PC-9 (cell line): ENCODE data around the gene SLC12A4. TPM values are rescaled to one million over a fixed set of nuclear protein-coding genes. Genes with fewer than 3 reads are reported as not detected.
"Not testable (repeated sequence)": the region's sequence is repeated elsewhere in the genome, so short reads cannot be mapped to it uniquely, and the experiment has no call there.

Source experiments
- Bru-seq: library from RNA; stranded (reverse); fragments of 400-500 nt; gene quantifications from one replicate; lab custom pipeline; 2021; lab: Mats Ljungman, UMichigan
- BruChase-seq, 2 experiments: library from RNA; stranded (reverse); fragments of 400-500 nt; gene quantifications; one replicate each; lab custom pipeline; 2021; lab: Mats Ljungman, UMichigan
- BruUV-seq: library from RNA; stranded (reverse); fragments of 400-500 nt; replicated peaks from 2 replicates; lab custom pipeline; 2021; lab: Mats Ljungman, UMichigan
- CTCF ChIA-PET: fragments of 300-600 bp; sonication (Branson Sonifier 250); formaldehyde crosslinking; loops from one replicate; lab custom pipeline; 2022; ENCODE audit warnings: antibody characterized with exemption; lab: Charles Lee
- POLR2A ChIA-PET: fragments of 300-600 bp; sonication (Branson Sonifier 250); formaldehyde crosslinking; loops from one replicate; lab custom pipeline; 2022; ENCODE audit warnings: antibody characterized with exemption; ENCODE audit not compliant: unreplicated experiment; lab: Charles Lee
- DNase-seq, 2 experiments: peaks; one replicate each; pipeline versions ENCODE4 v3.0.0 to v3.0.0-alpha.2; 2015 to 2022; ENCODE audit warnings: mixed read lengths in 1 of 2
- H2AFZ ChIP-seq: fragments of 200-600 bp; sonication (generic); 2 replicates; pipeline ENCODE4 v1.8.1; 2017; ENCODE audit warnings: antibody characterized with exemption
- H3F3A ChIP-seq: fragments of 200-600 bp; sonication (generic); 2 replicates; pipeline ENCODE4 v1.8.1; 2017; ENCODE audit warnings: antibody characterized with exemption, mild to moderate bottlenecking, low read depth; ENCODE audit not compliant: insufficient read depth
- H3K27ac ChIP-seq: fragments of 200-600 bp; sonication (generic); 2 replicates; pipeline ENCODE4 v1.6.1; 2016; ENCODE audit warnings: mixed run types
- H3K27me3 ChIP-seq: fragments of 200-600 bp; sonication (generic); 2 replicates; pipeline ENCODE4 v1.6.1; 2016; ENCODE audit warnings: low read depth, mixed run types; ENCODE audit not compliant: insufficient read depth
- H3K36me3 ChIP-seq: fragments of 200-600 bp; sonication (generic); 2 replicates; pipeline ENCODE4 v1.6.1; 2016; ENCODE audit warnings: low read depth, mixed run types
- H3K4me1 ChIP-seq: fragments of 200-600 bp; sonication (generic); replicated peaks from 2 replicates; pipeline ENCODE4 v1.6.1; 2016; ENCODE audit warnings: mixed run types; ENCODE audit not compliant: insufficient read depth
- H3K4me2 ChIP-seq: fragments of 200-600 bp; sonication (generic); 2 replicates; pipeline ENCODE4 v1.6.1; 2017; ENCODE audit warnings: mixed run types
- H3K4me3 ChIP-seq: fragments of 200-600 bp; sonication (generic); 2 replicates; pipeline ENCODE4 v1.6.1; 2016; ENCODE audit warnings: mixed run types
- H3K79me2 ChIP-seq: fragments of 200-600 bp; sonication (generic); 2 replicates; pipeline ENCODE4 v1.6.1; 2017; ENCODE audit warnings: low read depth, mixed run types
- H3K9me2 ChIP-seq: fragments of 200-600 bp; sonication (generic); 2 replicates; pipeline ENCODE4 v1.8.1; 2017; ENCODE audit warnings: mild to moderate bottlenecking; ENCODE audit not compliant: insufficient read depth
- H3K9me3 ChIP-seq: fragments of 200-600 bp; sonication (generic); 2 replicates; pipeline ENCODE4 v1.8.1; 2016; ENCODE audit warnings: low read depth; ENCODE audit not compliant: insufficient read depth
- H4K20me1 ChIP-seq: fragments of 200-600 bp; sonication (generic); 2 replicates; pipeline ENCODE4 v1.8.1; 2017; ENCODE audit not compliant: insufficient read depth
- CTCF ChIP-seq: fragments of 200-600 bp; sonication (generic); conservative IDR thresholded peaks from 2 replicates; pipeline ENCODE4 v1.6.1; 2017; ENCODE audit warnings: mixed run types, antibody characterized with exemption, mild to moderate bottlenecking, moderate library complexity
- EZH2 ChIP-seq: fragments of 200-600 bp; sonication (generic); IDR thresholded peaks from 2 replicates; pipeline ENCODE4 v1.8.0; 2017; ENCODE audit warnings: antibody characterized with exemption, low read depth
- intact Hi-C: fragments of 100-400 bp; cut with micrococcal nuclease; formaldehyde crosslinking; loops from one replicate; pipeline ENCODE4 v1.10.0; 2022; ENCODE audit not compliant: unreplicated experiment
- long read RNA-seq: library from polyadenylated mRNA; stranded (forward); transcript quantifications from one replicate; pipeline ENCODE4 v2.0.0, GENCODE V29; 2022
- total RNA-seq: library from RNA; stranded (reverse); gene quantifications from 2 replicates; pipeline ENCODE4 v1.2.3, GENCODE V29; 2021

Gene SLC12A4
- total RNA-seq (24.2 and 27.0 TPM in 2 replicates), Bru-seq, nascent RNA (percentile 65 among the genes with signal in this experiment), BruChase-seq, experiment 1, labeled RNA remaining after a 2-hour chase (percentile 68 among the genes with signal in this experiment), BruChase-seq, experiment 2, labeled RNA remaining after a 6-hour chase (percentile 79 among the genes with signal in this experiment)
- long read RNA-seq, full-length matches to known transcripts: 5 of 8 reads
- long read RNA-seq, partial matches to known transcripts: 2 of 8 reads
- long read RNA-seq, other reads (novel, unspliced or antisense): 1 of 8 reads

GRCh38 chr16:67968400-67969253 lies at the start of gene SLC12A4:
TSS of gene SLC12A4 (minus strand) at chr16:67968637. CDS start at chr16:67968553, 84 bp downstream.
- intact Hi-C loops: no loop called here
- peak within 1 kb of the TSS; percentile 90 for H3K4me3 ChIP-seq
- no peaks in the 10 kb centered on the region for H3K36me3 ChIP-seq
- CTCF ChIA-PET: interaction anchor here (0.7 kb wide), 1 partner anchor 454 kb away, joined by 5 read pairs; no protein-coding TSS in a partner anchor
- H2AFZ ChIP-seq: peak within 1 kb of the TSS; percentile 89
- DNase-seq: peak; percentile 50 to 87
- peaks cover 10% of the 10 kb centered on the region; the same call in 1 of the 2 replicates for H3K4me1 ChIP-seq
- no peak within 1 kb of the TSS for H3K27ac ChIP-seq
- BruUV-seq: no TSS peak
- H3K9me2 ChIP-seq: no peaks in the 10 kb centered on the region
- no peaks in the 10 kb centered on the region for H3F3A ChIP-seq
- H3K4me2 ChIP-seq: peak within 1 kb of the TSS; percentile 100
- no peaks in the 10 kb centered on the region for H3K9me3 ChIP-seq
- POLR2A ChIA-PET: interaction anchor here (0.6 to 0.7 kb wide), 4 partner anchors 9 to 269 kb away, joined by 3 to 34 read pairs (median 4); no protein-coding TSS in a partner anchor
- 0 out of 2 replicates have a peak, but pooled peaks cover 10% of the 10 kb centered on the region for H3K79me2 ChIP-seq
- no peaks in the 10 kb centered on the region for H4K20me1 ChIP-seq
- no peak for TF ChIP-seq EZH2
- TF ChIP-seq CTCF: no peak
- H3K27me3 ChIP-seq: no peaks in the 10 kb centered on the region

- BruUV-seq: no TSS peak
- CTCF ChIA-PET: no interaction called here
- no peaks in the 10 kb centered on the region; the same call in 1 of the 2 replicates for H3F3A ChIP-seq
- no peaks in the 10 kb centered on the region for H3K9me2 ChIP-seq
- intact Hi-C loops: no loop called here
- H3K4me1 ChIP-seq: no peaks in the 10 kb centered on the region
- no peak within 1 kb of the TSS for H3K27ac ChIP-seq
- H3K9me3 ChIP-seq: no peaks in the 10 kb centered on the region
- DNase-seq: no peak
- no peak within 1 kb of the TSS for H3K4me2 ChIP-seq
- no peak for TF ChIP-seq EZH2
- TF ChIP-seq CTCF: no peak
- H3K79me2 ChIP-seq: no peaks in the 10 kb centered on the region
- H4K20me1 ChIP-seq: no peaks in the 10 kb centered on the region
- H3K36me3 ChIP-seq: no peaks in the 10 kb centered on the region
- H2AFZ ChIP-seq: no peak within 1 kb of the TSS
- H3K27me3 ChIP-seq: no peaks in the 10 kb centered on the region
- no peak within 1 kb of the TSS for H3K4me3 ChIP-seq
- POLR2A ChIA-PET: interaction anchor here (0.7 kb wide), 1 partner anchor 16 kb away, joined by 3 read pairs; no protein-coding TSS in a partner anchor
Measured at GRCh38 chr16:68015681-68016080, 47.2 kb upstream of the SLC12A4 start, which contains the start of gene DPEP2NB. TSS of gene DPEP2NB (minus strand) at chr16:68015911. CDS start at chr16:68015770, 141 bp downstream.

GRCh38 chr16:68013440-68013839 lies 45.0 kb upstream of the SLC12A4 start:
- Histone ChIP-seq H3K9me3 (no peaks in the 10 kb centered on the region), H3K4me1 (no peaks in the 10 kb centered on the region), H3K27me3 (no peaks in the 10 kb centered on the region), H3K79me2 (no peaks in the 10 kb centered on the region), H3K4me2 (no peak overlapping the region), H4K20me1 (no peaks in the 10 kb centered on the region), H3K9me2 (no peaks in the 10 kb centered on the region), H3K27ac (no peak overlapping the region), H3K4me3 (no peak overlapping the region), H3K36me3 (no peaks in the 10 kb centered on the region), H3F3A (no peaks in the 10 kb centered on the region), H2AFZ (no peak overlapping the region)
- intact Hi-C loops: no loop called here
- no TSS peak for BruUV-seq
- no peak for DNase-seq
- ChIA-PET POLR2A (no interaction called here), CTCF (interaction anchor here (0.7 kb wide), 1 partner anchor 128 kb away, joined by 3 read pairs; no protein-coding TSS in a partner anchor)
- TF ChIP-seq CTCF (no peak), EZH2 (no peak)

- H2AFZ ChIP-seq, H3K27me3 ChIP-seq, H3K27ac ChIP-seq, CTCF ChIA-PET, H3K79me2 ChIP-seq, H3K9me2 ChIP-seq, H4K20me1 ChIP-seq, intact Hi-C loops, BruUV-seq, DNase-seq, H3K4me3 ChIP-seq, H3K4me2 ChIP-seq, H3K9me3 ChIP-seq, H3K36me3 ChIP-seq: not testable (repeated sequence)
- Histone ChIP-seq H3K4me1 (peaks cover 17% of the 10 kb centered on the region), H3F3A (peaks cover 17% of the 10 kb centered on the region)
- POLR2A ChIA-PET: interaction anchor here (0.5 kb wide), 1 partner anchor 30 kb away, joined by 5 read pairs; no protein-coding TSS in a partner anchor
Measured at GRCh38 chr16:68009872-68010271, 41.4 kb upstream of the SLC12A4 start.
